ENCODE data around the gene ROBO1.
A peak's percentile ranks its signal among the peaks of the same experiment; 100 is the strongest.
"Not testable (repeated sequence)": the region's sequence is repeated elsewhere in the genome, so short reads cannot be mapped to it uniquely, and the experiment has no call there.

Gene ROBO1

DNA sequence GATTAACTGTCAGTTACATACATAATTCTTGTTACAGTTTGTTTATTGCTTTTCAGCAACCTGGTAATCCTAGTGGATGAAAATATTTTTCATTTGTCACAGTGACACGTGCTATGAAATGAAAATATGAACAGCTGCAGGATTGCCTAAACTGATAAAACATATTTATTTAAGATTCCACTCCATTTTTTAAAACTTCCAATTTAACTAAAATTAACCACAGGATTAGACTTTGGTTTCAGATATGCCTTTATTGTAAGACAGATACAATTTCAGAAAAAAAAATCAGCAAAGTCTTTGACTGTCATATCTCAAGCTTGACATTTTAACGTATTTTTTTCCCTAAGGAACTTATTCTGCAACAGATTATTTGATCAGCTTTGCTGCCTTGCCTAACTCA is 550.7 kb downstream of the ROBO1 start:
- DNase-seq, result no peak

DNA sequence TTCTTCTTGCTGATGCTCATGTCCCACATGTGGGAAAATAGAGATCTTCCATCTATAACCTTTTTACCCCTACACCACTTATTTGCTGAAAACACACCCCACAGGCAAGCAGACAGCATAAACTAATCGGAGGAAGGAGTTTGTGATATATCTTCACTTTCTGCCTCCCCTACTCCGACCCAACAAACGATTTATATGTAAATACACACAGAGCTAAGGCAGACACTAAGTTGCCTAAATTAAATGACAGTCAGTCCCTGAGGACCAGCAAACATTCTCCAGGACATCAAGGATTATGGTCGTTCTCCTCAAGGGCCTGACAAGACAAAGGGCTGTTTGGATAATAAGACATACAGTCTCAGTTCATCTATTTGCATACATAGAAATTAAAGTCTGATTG is 552.5 kb downstream of the ROBO1 start:
- no peak for DNase-seq

DNA sequence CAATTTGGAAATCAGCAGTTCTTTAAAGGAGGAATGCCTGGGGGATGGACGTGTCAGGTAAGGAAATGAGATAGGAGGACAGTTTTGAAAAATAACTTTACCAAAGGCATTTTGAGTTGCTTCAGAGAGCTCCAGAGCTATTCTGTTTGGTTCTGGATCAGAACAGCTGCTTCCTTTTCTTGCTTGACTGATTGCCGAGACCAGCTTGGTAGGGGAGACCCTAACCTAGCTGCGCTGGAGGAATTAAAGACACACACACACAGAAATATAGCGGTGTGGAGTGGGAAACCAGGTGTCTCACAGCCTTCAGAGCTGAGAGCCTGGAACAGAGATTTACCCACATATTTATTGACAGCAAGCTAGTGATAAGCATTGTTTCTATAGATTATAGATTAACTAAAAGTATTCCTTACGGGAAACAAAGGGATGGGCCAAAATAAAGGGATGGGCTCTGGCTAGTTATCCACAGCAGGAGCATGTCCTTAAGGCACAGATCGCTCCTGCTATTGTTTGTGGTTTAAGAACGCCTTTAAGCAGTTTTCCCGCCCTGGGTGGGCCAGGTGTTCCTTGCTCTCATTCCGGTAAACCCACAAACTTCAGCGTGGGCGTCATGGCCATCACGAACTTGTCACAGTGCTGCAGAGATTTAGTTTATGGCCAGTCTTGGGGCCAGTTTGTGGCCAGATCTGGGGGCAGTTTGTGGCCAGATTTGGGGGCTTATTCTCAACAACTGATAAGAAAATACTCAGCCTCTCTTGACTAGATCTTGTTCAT is 556.0 kb downstream of the ROBO1 start:
- no peak for DNase-seq

DNA sequence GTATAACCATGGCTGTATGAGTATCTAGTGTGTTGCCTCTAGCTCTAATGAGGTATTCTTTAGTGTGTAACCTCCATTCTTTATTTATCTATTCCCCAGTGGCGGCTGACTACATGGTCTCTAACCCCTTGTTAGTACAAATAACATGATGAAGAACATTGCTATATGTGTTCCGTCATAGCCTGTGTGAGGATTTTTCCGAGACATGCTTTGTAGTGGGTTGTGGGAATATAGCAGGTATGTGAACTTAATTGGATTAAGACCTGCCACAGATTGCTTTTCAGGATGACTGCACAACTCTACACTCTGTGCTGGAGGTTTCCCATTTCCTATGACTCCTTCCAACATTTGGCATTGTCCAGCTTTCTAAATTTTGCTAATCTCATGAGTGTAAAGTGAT is 563.4 kb downstream of the ROBO1 start:
- no peak for DNase-seq

DNA sequence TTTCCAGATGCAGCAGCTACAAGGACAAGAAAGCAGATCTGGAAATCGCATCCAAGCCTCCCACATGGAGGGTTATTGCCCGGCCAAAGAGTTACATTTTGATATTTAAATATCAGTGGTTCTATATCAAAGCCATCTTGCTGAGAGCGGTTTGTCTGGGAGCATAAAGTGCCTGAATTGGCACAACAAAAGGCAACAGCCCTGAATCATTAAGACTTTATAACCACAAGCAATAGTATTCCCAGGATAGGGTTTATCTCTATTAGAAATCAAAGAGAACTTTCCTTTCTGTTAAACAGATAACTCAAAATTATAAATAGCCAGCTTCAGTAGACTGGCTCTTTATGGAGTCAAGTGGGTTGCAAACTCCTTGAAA is 564.7 kb downstream of the ROBO1 start:
- no peak for DNase-seq

DNA sequence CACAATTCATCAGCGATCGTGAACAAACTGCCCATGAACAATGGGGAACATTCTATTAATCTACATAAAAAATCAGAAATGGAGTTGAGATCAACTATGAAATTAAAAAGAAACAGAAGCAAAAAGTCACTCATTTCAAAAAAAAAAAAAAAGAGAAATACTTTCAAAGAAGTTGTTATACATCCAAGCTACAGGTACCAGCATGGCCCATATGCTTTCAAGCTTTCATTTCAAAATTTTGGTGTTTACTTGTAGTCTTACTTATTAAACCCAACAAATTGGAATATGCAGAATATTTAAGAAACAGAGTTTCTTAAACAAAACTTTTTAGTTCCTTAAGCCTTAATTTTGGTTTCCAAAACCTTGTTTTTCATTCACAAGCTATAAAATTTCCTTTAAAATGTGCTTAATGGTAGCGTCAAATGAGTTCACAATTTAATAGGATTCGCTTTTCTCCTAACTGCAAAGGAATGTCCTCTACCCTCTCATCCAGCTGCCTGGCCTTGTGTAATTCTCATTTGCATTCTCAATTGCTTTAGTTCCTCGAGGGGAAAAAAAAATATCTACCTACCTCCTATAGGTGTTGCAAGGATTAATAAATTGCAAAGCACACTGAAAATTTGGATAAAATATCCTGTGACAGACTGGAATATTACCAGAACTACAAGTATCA is 565.2 kb downstream of the ROBO1 start:
- no peak for DNase-seq

DNA sequence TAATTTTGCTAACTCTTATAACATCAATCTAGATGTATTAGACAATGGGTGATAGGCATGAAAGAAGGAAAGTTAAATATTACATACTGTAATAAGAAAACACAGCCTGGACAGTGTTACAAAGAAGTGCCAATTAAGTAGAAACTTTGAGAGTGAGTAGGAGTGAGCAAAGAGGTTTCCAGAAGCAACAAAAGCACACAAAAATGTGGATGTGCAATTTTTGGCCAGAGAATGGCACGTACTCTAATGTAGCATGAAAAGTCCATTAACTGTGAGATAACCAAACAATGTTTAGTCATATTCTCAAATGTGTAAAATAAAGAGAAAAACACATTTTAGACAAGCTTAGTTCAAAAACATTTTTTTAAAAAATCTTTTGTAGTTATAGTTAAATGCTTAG is 567.3 kb downstream of the ROBO1 start:
- no peak for DNase-seq

DNA sequence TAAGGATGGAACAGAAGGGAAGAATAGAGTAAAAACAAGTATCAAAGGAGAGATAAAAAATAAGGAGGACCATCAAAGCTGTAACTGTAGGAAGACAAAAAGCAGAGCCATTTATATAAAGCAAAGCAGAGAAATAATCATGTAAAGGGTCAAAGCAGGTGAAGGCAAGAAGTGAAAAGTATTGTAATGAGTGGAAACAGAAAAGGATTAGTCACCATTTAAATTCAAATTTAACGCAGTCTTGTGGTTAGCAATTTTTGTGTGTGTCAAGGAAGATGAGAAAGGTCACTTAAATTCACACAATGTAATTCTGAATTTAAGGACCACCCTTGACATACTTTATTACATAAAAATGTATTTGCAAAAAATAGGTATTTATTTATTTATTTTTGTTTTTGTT is 567.8 kb downstream of the ROBO1 start:
- no peak for DNase-seq

DNA sequence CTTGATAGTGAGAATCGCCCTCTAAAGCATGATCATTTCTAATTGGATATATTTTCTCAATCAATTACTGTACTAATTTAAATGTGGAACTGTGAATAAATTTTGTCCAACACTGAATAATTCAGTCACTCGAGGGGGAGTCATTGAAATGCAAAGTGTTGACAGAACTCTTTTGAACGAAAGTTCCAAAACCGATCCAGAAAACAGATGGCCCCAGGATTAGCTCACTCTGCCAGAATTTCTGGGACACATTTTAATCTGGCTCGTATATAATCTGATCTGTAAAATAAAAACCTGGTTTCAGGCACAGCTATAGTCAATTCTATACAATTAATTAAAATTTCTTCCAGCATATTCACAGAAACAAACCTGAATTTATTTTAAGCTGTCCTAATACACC is 580.4 kb downstream of the ROBO1 start:
- DNase-seq, result peak; percentile 40

DNA sequence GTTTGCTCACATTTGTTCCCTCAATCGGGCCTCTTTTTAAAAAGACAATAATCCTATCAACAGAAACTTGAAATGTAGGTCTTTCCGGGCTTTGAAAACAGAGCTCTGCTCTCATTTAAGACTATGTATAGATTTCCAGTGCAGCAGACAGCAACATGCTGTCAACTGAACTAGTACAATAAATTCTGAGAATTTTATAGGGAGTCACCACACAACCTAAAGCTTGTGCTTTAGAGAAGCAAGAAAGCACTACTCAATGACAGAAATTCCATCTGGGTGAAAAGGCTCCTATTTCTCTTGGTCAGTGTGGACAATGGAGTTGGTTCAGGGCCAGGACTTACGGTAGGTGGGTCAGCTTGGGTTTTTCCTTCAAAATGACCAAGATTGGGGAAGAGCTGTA is 583.5 kb downstream of the ROBO1 start:
- no peak for DNase-seq

DNA sequence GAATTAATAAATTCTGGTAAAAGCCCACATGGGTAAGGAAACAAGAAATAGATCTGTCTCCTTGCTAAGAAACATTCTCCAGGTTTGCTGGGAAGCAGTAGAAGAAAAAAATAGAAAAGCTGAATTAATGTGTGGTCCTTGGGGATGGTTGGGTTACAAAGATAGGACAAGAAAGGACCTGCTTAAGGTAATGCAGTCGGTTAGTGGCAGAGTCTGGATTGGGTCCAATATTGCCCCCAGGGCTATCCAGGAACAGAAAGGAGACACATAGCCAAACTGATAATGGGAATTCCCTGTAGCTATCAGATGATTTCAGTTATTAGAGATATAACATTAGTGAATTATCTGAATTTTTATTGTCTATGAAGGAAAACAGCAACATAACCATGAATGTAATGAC is 584.3 kb downstream of the ROBO1 start:
- no peak for DNase-seq

DNA sequence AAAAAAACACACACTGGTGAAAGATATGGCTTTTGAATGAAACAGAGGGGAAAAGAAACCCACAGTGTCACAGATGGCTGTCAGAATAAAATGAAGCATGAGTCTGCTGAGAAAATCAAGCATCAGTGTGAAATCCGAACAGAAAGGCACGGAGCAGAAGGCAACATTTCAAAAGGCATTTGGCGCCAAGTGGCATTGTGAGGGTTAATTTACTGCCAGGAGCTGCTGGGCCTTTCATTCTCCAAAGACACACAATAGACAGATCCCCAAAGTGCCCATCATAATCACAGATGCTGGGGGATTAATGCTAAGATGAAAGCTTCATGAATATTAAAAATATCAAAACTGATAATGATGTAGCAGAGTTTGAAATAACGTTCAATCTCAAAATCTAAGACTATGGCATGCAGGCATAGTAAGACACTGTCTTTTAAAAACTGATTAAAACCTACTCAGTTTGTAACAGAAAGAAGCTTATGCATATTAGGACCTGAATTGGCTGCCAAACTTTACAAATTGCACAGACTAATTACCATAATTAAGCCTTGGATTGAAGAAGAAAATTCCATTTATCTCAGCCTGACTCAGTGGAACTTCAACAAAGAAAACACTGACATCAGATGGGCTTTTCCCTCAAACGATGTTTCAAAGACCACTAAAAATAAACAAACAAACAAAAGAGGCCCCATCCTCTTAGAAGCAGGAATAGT is 589.2 kb downstream of the ROBO1 start:
- DNase-seq, result peak; percentile 51

DNA sequence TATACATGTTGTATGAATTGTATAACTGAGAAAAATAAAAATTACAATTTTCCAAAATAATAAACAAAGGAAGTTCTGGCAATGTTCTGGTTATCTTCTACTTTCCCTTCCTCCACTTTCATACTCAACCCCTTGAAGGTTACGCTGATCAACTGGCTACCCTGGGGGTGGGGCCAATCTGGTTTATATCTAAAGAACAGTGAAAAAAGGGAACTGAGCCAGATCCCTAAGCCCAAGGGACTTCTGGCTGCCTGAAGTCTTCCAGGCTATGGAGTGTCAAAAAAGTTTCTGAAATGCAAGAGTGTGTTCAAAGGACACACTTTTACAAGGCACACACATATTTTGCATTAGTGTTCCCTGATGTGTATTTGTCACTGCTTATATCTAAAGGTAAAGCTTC is 591.9 kb downstream of the ROBO1 start:
- peak; percentile 40 for DNase-seq

DNA sequence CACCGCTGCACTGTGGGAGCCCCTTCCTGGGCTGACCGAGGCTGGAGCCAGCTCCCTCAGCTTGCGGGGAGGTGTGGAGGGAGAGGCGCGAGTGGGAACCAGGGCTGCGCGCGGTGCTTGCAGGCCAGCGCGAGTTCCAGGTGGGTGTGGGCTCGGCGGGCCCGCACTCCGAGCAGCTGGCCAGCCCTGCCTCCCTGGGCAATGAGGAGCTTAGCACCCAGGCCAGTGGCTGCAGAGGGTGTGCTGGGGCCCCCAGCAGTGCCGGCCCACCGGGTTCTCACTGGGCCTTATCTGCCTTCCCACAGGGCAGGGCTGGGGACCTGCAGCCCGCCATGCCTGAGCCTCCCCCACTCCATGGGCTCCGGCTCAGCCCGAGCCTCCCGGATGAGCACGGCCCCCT is 594.5 kb downstream of the ROBO1 start:
- DNase-seq, result not testable (repeated sequence)

DNA sequence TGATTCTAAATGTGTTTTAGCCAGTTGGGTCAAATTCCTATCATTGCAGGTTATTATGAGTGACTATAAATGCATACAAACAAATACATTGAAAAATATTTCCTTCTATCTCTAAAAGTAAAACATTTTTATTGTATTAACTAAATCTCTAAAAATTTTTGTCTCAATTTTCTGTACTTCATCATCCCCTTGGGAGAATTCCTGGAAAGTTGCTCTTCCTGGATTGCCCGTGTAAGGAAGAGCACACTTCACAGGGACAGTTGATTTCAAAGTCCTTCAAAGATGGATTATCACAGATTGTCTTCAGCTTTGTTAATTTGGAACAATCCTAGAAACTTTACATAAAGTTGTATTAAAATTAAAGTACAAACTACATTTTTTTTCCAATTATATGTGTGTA is 595.6 kb downstream of the ROBO1 start:
- no peak for DNase-seq

DNA sequence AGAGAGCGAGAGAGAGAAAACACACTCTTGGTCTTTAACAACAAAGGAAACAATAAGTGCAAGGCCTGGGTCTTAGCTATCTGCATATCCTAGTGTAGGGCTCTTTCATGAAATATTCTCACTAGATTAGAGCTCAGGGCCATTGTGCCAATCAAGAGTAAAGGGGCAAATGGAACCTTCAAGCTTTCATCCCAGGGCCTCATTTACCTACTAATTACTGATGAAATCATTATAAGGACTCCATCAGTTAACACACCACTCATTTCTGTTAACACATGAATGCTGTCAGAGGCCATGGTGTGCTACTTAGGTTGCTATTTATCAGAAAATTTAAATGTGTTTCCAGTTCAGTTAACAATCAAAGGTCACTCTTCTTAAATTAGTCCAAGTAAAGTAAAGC is 597.8 kb downstream of the ROBO1 start:
- no peak for DNase-seq

DNA sequence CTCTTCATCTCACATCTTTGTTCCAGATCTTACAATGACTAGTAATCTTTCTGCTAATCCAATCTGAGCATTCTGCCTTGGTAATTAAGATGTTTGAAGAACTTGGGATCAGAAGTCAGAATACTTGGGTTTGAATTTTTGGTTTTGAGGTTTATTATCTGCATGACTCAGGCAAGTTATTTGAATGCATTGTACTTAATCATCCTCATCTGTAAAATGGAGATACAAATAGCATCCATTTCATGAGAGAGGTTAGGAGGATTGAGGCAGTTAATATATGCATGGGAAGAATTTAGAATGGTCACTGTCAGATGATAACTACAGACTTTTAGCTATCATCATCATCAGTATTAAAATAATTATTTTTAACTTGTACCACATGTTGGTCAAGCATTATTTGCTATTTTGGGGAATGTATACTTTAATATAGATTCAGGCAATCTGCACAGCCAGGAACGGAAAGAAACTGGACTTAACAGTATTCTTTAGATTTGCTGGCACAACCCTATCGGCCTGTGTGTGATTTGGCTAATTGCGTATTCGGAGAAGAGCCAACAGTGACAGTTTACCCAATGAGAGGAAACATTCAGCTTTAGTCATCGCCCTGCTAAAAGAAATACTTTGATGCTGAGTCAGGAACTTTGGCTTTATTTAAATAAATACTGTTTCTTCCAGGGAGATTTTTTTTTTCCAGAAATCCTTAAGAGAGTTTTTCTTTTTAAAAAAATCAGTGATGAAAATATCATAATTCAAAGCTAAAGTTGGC is 600.0 kb downstream of the ROBO1 start:
- DNase-seq, result no peak

DNA sequence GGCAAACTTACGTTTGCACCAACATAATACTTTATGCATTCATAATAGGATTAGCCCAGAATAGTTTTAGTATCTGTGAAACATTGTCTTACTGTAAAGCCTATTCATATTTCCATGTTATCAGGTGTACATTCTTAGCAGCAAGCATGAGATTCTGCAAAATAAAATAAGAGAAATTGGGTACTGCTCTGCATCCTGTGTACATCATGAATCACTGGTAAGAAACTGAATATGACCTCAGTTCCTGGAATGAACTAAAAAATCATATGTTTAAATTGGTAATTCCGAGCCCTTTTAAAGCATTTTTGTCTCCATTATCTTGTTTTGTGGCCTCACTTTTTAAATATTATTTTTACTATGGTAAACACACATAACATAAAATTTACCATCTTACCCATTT is 605.1 kb downstream of the ROBO1 start:
- no peak for DNase-seq

DNA sequence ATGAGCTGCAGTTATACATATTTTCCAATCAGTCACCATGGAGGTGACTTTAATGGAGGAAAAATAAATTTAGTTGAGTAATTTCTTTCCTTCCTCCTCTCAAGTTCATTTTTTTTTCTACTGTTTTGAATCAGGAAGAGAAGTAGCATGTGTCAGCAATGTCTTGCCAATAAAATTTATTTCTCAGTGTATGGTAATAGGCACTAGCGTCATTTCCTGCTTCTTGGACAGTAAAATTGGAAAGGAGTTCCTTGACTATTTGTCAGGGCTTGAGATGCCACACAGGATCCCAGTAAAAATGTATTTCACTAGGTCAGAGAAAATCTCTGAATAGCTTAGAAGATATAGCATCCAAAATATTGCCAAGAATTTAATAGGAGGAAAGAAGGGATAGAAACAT is 605.9 kb downstream of the ROBO1 start:
- no peak for DNase-seq

DNA sequence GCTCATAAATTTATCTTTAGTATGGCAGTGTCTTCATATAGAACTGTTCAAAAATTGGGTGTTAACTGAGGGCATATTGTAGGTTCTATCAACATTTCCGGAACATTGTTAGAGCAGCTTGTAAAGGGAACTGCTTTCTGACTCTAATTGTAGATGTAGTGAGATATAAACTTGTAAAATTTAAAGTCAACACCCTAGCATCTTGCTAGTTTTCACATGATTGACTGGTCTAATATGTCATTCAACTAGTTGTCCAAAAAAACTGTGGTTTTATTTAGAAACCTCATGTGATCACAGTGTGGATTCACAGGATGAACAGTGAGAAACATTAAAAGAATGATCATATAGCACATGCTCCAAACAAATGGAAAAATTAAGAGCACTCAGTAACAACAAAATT is 607.4 kb downstream of the ROBO1 start:
- no peak for DNase-seq

DNA sequence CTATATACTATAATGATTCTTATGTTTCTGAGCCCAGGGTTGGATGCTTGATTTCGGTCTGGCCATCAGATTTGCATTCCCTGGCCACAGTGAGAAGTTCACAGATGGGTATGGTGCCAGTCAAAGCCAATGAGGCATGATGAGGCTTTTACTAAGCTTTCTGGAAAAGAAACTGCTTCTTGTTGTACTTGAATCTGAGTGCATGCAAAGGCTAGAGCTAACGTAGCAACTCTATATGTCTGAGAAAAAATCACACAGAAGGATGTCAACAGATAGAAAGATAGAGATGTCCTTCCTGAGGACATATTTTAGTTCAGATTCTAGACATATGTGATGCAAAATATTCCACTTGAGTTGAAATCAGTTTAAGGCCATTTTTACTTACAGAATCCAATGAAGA is 608.1 kb downstream of the ROBO1 start:
- no peak for DNase-seq

DNA sequence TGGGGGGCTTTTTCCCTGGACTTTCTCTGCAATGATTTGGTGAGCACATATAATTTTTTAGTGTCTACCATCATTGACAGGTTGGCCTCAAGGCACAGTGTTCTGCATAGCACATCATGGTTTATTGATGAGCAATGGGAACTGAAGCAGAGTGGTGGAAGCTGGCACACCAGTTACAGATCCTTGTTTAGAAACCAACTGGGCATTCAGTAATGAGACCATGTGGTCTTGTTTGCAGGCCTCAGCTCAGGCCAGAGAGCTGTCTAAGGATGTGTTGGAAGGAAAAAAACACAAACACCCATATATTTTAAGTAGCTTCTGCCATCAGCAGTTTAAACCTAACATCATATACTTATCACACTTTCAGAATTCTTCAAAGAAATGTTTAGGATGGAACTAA is 610.6 kb downstream of the ROBO1 start:
- DNase-seq, result no peak

DNA sequence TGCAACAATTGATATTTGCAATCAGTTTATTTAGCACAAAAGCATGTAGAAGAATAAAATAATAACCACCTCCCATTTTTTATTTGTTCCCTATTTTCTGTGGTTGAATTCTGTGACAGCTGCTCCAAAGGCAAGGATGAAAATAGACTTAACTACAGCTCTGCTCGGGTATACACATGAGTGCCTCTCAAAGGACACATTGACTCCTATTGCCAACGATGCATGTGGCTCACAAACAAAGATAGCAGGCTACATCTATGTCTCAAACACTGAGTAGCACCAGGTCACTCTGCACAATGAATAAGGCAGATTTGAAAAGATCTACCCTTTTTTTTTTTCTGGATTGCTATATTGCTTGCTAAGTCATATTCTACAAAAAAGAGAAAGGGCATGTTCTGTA is 612.9 kb downstream of the ROBO1 start:
- DNase-seq, result peak; percentile 15

DNA sequence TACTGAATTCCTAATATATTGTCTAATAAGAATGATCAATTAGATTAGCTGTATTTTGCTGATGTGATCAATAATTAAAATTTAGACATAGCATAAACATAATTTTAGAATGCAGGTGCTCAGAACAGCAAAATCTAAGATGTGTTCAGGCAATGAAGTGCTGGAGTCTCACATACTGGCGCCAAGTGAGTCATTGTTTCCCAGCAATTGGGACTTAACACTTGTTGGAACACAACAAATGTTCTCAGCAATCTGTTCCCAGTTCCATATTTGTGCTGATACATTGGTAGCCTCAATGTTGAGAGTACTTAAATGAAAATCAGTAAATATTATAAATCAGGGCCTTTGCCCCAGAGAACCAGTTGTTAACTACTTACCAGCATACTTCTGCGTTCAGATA is 619.0 kb downstream of the ROBO1 start:
- DNase-seq, result no peak
